Neural cell (in vitro differentiated cells): ENCODE results near the gene ARID1B. TPM values are rescaled to one million over a fixed set of nuclear protein-coding genes. Genes with fewer than 3 reads are reported as not detected.

Experiments
- H2AFZ ChIP-seq: fragments of 200-600, 300-800 bp; sonication (generic), shearing (Covaris generic); 2 replicates; pipeline ENCODE4 v1.6.0; 2014; ENCODE audit warnings: low read depth, mild to moderate bottlenecking, antibody characterized with exemption, low read length, moderate library complexity
- H3F3A ChIP-seq: fragments of 200-600 bp; shearing (Covaris generic); 2 replicates; pipeline ENCODE4 v1.6.1; 2016; ENCODE audit warnings: mild to moderate bottlenecking, moderate library complexity, mixed read lengths, antibody characterized with exemption, low read length; ENCODE audit not compliant: insufficient read depth, poor library complexity, severe bottlenecking
- H3K27ac ChIP-seq: fragments of 200-600, 300-800 bp; sonication (generic), shearing (Covaris generic); 2 replicates; pipeline ENCODE4 v1.5.1; 2014; ENCODE audit warnings: mild to moderate bottlenecking, low read length, moderate library complexity
- H3K27me3 ChIP-seq: fragments of 300-800, 200-600 bp; sonication (generic), shearing (Covaris generic); 2 replicates; pipeline ENCODE4 v1.6.0; 2014; ENCODE audit warnings: mild to moderate bottlenecking, low read depth, low read length, moderate library complexity; ENCODE audit not compliant: insufficient read depth
- H3K36me3 ChIP-seq: fragments of 300-800, 200-600 bp; sonication (generic), shearing (Covaris generic); 2 replicates; pipeline ENCODE4 v1.5.1; 2014; ENCODE audit warnings: mild to moderate bottlenecking, antibody characterized with exemption, low read length, moderate library complexity; ENCODE audit not compliant: insufficient read depth
- H3K4me2 ChIP-seq: fragments of 300-800, 200-600 bp; sonication (generic), shearing (Covaris generic); 2 replicates; pipeline ENCODE4 v1.6.0; 2014; ENCODE audit warnings: mild to moderate bottlenecking, low read length
- H3K4me3 ChIP-seq: fragments of 300-800, 200-600 bp; sonication (generic), shearing (Covaris generic); 2 replicates; pipeline ENCODE4 v1.5.1; 2014; ENCODE audit warnings: mild to moderate bottlenecking, low read length, moderate library complexity
- H3K79me2 ChIP-seq: fragments of 200-600 bp; shearing (Covaris generic); replicated peaks from 2 replicates; pipeline ENCODE4 v1.6.0; 2014; ENCODE audit warnings: mild to moderate bottlenecking, low read length, moderate library complexity; ENCODE audit not compliant: insufficient read depth
- H3K9ac ChIP-seq: fragments of 300-800, 200-600 bp; sonication (generic), shearing (Covaris generic); 2 replicates; pipeline ENCODE4 v1.6.1; 2016; ENCODE audit warnings: mild to moderate bottlenecking, low read length, mixed read lengths
- H3K9me2 ChIP-seq: fragments of 200-600 bp; shearing (Covaris generic); 2 replicates; pipeline ENCODE4 v1.6.1; 2016; ENCODE audit warnings: mild to moderate bottlenecking, low read length, mixed read lengths; ENCODE audit not compliant: insufficient read depth
- H3K9me3 ChIP-seq: fragments of 200-600, 300-800 bp; sonication (generic), shearing (Covaris generic); 2 replicates; pipeline ENCODE4 v1.6.1; 2016; ENCODE audit warnings: mild to moderate bottlenecking, mixed run types, low read length, moderate library complexity, mixed read lengths
- H4K20me1 ChIP-seq: fragments of 200-600 bp; shearing (Covaris generic); 2 replicates; pipeline ENCODE4 v1.6.1; 2016; ENCODE audit warnings: mild to moderate bottlenecking, mixed run types; ENCODE audit not compliant: insufficient read depth
- EP300 ChIP-seq: fragments of 450-650 bp; conservative IDR thresholded peaks from 2 replicates; pipeline ENCODE4 v1.6.1; 2014; ENCODE audit warnings: antibody characterized with exemption, mild to moderate bottlenecking, moderate library complexity; ENCODE audit not compliant: poor library complexity, severe bottlenecking
- EZH2 ChIP-seq: fragments of 200-600, 300-800 bp; shearing (Covaris generic), sonication (generic); IDR thresholded peaks from 2 replicates; pipeline ENCODE4 v1.6.1; 2014; ENCODE audit warnings: antibody characterized with exemption, low read length, borderline replicate concordance, mild to moderate bottlenecking; ENCODE audit not compliant: insufficient read depth, poor library complexity, severe bottlenecking
- POLR2AphosphoS5 ChIP-seq: IDR thresholded peaks from 2 replicates; pipeline ENCODE4 v1.6.1; 2012
- SMC3 ChIP-seq: fragments of 450-650 bp; conservative IDR thresholded peaks from 2 replicates; pipeline ENCODE4 v1.6.1; 2014; ENCODE audit warnings: antibody characterized with exemption, mild to moderate bottlenecking, moderate library complexity; ENCODE audit not compliant: poor library complexity
- TAF1 ChIP-seq: IDR thresholded peaks from 2 replicates; pipeline ENCODE4 v1.6.1; 2012; ENCODE audit warnings: low read depth
- polyA plus RNA-seq: library from polyadenylated mRNA; depleted of rRNA; stranded (reverse); fragments of >200 nt; gene quantifications from 2 replicates; pipeline ENCODE4 v1.2.3, GENCODE V29; 2014
- TF ChIP-seq, protein P1 (sequence below): IDR thresholded peaks from 2 replicates; pipeline ENCODE4 v1.6.1; 2012; ENCODE audit warnings: borderline replicate concordance
- TF ChIP-seq, protein P2 (sequence below): fragments of 450-650 bp; IDR thresholded peaks from 2 replicates; pipeline ENCODE4 v1.5.1; 2014; ENCODE audit warnings: antibody characterized with exemption, mild to moderate bottlenecking, moderate library complexity; ENCODE audit not compliant: poor library complexity, severe bottlenecking

Gene ARID1B
- polyA plus RNA-seq, 1 donor from 2014 or later = 35.0 TPM

DNA sequence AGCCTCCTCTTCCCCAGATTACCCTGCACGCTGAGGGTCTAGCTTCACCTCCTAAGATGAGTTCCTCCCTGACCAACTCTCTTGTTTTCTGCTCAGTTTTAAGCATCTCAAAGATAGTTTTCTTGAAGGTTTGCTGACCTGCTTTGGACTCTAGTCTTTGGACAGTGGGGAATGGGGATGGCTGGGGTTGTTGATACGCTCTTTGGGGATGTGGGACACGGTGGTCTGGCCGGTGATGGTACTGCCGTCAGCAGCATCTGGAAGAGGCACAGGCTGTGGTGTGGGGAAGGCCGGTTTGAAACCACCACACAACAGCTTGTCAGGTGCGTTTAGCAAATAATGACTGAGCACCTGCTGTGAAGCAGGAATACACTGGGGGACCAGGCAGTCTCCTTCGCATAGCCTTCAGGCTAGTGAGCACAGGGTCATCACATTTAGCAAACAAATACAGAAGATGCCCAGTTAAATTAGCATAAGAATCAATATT is 452.0 kb downstream of the ARID1B start:
- no peaks in the 10 kb centered on the region for H3F3A ChIP-seq
- H3K27ac ChIP-seq = peak overlapping the region; percentile 77
- peak overlapping the region; percentile 50 for H3K4me3 ChIP-seq
- H3K79me2 ChIP-seq = no peaks in the 10 kb centered on the region
- peaks cover 7% of the 10 kb centered on the region for H3K27me3 ChIP-seq
- TF ChIP-seq EP300 (peak; percentile 13), TAF1 (no peak), POLR2AphosphoS5 (peak; percentile 6)
- TF ChIP-seq, protein P1, sequence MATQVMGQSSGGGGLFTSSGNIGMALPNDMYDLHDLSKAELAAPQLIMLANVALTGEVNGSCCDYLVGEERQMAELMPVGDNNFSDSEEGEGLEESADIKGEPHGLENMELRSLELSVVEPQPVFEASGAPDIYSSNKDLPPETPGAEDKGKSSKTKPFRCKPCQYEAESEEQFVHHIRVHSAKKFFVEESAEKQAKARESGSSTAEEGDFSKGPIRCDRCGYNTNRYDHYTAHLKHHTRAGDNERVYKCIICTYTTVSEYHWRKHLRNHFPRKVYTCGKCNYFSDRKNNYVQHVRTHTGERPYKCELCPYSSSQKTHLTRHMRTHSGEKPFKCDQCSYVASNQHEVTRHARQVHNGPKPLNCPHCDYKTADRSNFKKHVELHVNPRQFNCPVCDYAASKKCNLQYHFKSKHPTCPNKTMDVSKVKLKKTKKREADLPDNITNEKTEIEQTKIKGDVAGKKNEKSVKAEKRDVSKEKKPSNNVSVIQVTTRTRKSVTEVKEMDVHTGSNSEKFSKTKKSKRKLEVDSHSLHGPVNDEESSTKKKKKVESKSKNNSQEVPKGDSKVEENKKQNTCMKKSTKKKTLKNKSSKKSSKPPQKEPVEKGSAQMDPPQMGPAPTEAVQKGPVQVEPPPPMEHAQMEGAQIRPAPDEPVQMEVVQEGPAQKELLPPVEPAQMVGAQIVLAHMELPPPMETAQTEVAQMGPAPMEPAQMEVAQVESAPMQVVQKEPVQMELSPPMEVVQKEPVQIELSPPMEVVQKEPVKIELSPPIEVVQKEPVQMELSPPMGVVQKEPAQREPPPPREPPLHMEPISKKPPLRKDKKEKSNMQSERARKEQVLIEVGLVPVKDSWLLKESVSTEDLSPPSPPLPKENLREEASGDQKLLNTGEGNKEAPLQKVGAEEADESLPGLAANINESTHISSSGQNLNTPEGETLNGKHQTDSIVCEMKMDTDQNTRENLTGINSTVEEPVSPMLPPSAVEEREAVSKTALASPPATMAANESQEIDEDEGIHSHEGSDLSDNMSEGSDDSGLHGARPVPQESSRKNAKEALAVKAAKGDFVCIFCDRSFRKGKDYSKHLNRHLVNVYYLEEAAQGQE = peak; percentile 38
- TF ChIP-seq, protein P2, sequence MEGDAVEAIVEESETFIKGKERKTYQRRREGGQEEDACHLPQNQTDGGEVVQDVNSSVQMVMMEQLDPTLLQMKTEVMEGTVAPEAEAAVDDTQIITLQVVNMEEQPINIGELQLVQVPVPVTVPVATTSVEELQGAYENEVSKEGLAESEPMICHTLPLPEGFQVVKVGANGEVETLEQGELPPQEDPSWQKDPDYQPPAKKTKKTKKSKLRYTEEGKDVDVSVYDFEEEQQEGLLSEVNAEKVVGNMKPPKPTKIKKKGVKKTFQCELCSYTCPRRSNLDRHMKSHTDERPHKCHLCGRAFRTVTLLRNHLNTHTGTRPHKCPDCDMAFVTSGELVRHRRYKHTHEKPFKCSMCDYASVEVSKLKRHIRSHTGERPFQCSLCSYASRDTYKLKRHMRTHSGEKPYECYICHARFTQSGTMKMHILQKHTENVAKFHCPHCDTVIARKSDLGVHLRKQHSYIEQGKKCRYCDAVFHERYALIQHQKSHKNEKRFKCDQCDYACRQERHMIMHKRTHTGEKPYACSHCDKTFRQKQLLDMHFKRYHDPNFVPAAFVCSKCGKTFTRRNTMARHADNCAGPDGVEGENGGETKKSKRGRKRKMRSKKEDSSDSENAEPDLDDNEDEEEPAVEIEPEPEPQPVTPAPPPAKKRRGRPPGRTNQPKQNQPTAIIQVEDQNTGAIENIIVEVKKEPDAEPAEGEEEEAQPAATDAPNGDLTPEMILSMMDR = peak; percentile 12
- no peaks in the 10 kb centered on the region for H3K9me2 ChIP-seq
- H3K9ac ChIP-seq = peak overlapping the region; percentile 52
- H2AFZ ChIP-seq = no peak overlapping the region
- peak overlapping the region; percentile 38 for H3K4me2 ChIP-seq
- no peaks in the 10 kb centered on the region for H3K36me3 ChIP-seq
- H3K9me3 ChIP-seq = no peaks in the 10 kb centered on the region
- no peaks in the 10 kb centered on the region for H4K20me1 ChIP-seq

DNA sequence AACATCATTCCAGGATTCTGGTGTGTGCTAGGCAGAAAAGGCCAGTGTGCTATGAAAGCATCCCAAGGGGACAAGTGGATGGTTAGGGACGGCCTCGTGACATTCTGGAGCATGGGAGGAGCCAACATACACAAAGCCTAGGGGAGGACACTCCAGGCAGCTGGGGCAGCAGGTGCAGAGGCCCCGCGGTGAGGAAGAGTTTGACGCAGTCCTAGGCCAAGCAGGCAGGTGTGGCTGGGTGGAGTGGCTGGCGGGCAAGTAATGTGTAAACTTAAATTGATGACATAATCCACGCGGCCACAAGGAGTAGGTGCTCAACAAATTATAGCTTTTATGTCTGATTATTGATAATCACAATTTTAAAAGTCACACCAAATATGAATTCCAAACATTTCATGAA is 452.5 kb downstream of the ARID1B start:
- Histone ChIP-seq H3K27me3 (peaks cover 12% of the 10 kb centered on the region), H3K9me3 (no peaks in the 10 kb centered on the region), H3K27ac (peak overlapping the region; percentile 77), H3K4me3 (no peak overlapping the region), H3K9ac (peak overlapping the region; percentile 52), H3K4me2 (peak overlapping the region; percentile 38), H3K36me3 (no peaks in the 10 kb centered on the region), H3K9me2 (no peaks in the 10 kb centered on the region), H2AFZ (no peak overlapping the region), H4K20me1 (no peaks in the 10 kb centered on the region), H3F3A (no peaks in the 10 kb centered on the region), H3K79me2 (no peaks in the 10 kb centered on the region)
- TF ChIP-seq SMC3 = no peak
- TF ChIP-seq EZH2 = no peak
- TF ChIP-seq, protein P2 = no peak
- TF ChIP-seq TAF1 = no peak
- TF ChIP-seq, protein P1 = no peak
- TF ChIP-seq EP300 = no peak
- TF ChIP-seq POLR2AphosphoS5 = no peak
